Measurements from ENCODE around the gene SLC6A13. TPM values are rescaled to one million over a fixed set of nuclear protein-coding genes. Genes with fewer than 3 reads are reported as not detected.

SLC6A13 gene
- total RNA-seq, 1 donor from 2014 or later, result 2.6 TPM

DNA sequence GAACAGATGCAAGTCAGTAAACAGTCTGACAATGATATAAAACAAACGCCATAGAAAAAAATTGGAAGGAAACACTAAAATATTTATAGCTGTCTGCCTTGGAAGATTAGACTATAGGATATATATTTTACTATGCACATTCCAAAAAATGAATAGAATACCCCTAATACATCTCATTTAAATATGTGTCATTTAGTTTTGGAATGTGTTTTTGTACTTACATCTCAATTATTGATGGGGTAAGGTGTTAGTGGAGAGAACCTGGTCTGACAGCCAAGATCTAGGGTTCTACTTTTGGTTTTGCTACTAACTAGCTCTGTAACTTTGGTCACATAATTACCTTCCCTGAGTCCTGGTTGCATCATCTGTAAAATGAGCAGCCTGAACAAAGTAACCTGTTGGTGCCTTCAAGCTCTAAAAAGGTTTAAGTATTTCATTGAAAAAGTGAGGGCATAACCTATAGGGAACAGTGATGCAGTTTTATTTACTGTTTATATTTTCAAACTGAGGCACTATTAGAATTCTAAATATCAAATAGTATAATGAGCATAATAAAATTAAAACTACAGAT, 28.6 kb upstream of the SLC6A13 start:
- H3K4me1 ChIP-seq (ENCODE audit: control insufficient read depth in 3 of 3, insufficient read depth in 3 of 3, low read length in 3 of 3), result no peaks in the 10 kb centered on the region
- H3K4me3 ChIP-seq (ENCODE audit: low read length in 3 of 3), result no peak overlapping the region
- no peak overlapping the region for H3K27ac ChIP-seq (ENCODE audit: low read depth, low read length)
- H3K9ac ChIP-seq (ENCODE audit: low read depth in 1 of 3, low read length in 3 of 3), result no peak overlapping the region
- no peaks in the 10 kb centered on the region for H3K9me3 ChIP-seq (ENCODE audit: control insufficient read depth in 3 of 3, low read length in 3 of 3)
- H3K27me3 ChIP-seq (ENCODE audit: control insufficient read depth in 3 of 3, insufficient read depth in 3 of 3, low read length in 3 of 3), result no peaks in the 10 kb centered on the region
- H3K36me3 ChIP-seq (ENCODE audit: control insufficient read depth in 3 of 3, insufficient read depth in 3 of 3, low read length in 3 of 3), result peaks cover 15 to 37% (median 29%) of the 10 kb centered on the region in 3 donors

DNA sequence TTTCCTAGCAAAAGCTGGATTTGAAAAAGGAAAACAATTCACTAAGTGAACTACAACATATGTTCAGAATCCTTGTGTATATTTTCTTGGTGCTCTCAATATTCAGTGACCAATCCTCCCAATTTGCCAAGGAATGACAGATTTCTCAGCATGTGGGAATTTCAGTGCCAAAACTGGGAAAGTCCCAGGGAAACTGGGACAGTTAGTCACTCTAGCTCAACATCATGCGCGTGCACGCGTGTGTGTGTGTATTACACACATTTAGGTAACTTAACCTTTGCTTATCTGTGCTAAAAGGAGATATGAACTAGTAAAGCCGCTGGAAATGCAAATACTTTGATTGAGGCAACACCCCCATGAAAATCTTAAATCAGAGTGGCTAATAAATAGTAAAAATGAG, 26.1 kb upstream of the SLC6A13 start:
- Histone ChIP-seq H3K36me3 (ENCODE audit: control insufficient read depth in 3 of 3, insufficient read depth in 3 of 3, low read length in 3 of 3) (peaks cover 15 to 32% (median 26%) of the 10 kb centered on the region in 3 donors), H3K4me1 (ENCODE audit: control insufficient read depth in 3 of 3, insufficient read depth in 3 of 3, low read length in 3 of 3) (no peaks in the 10 kb centered on the region), H3K4me3 (ENCODE audit: low read length in 3 of 3) (no peak overlapping the region), H3K9me3 (ENCODE audit: control insufficient read depth in 3 of 3, low read length in 3 of 3) (no peaks in the 10 kb centered on the region), H3K9ac (ENCODE audit: low read depth in 1 of 3, low read length in 3 of 3) (no peak overlapping the region), H3K27me3 (ENCODE audit: control insufficient read depth in 3 of 3, insufficient read depth in 3 of 3, low read length in 3 of 3) (no peaks in the 10 kb centered on the region), H3K27ac (ENCODE audit: low read depth, low read length) (no peak overlapping the region)

DNA sequence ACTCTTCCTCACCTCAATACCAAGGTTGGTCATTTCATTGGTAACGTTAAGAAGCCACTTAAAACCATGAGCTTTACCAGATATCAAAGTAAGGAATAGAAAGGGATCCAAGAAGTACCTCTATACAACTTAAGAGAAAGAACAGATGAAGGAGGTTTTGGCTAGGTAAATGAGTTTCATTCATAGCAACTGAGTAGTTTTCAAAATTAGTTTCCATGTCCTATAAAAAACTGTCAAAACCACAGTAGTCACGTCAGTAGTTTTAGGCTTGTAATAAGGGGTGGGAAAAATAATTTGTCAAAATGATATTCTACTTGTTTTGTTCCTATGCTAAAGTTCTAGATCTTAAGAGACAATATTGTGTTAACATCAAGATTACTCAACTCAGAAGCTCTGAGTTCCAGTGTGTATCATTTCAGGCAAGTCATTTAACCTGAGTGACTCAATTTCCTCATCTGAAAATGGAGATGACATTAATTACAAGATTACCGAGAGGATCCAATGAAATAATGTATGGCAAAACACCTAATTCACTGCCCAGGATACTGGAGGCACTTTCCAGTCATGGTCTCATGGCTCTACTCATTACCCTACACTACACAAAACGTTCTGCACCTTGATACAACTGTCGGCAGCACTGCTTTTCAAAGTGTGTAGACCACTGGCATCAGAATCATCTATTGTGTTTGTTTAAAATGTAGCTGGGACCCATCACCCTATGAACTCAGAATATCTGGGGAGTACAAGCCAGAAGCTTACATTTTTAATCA, 24.1 kb upstream of the SLC6A13 start:
- Histone ChIP-seq H3K27me3 (ENCODE audit: control insufficient read depth in 3 of 3, insufficient read depth in 3 of 3, low read length in 3 of 3) (no peaks in the 10 kb centered on the region), H3K36me3 (ENCODE audit: control insufficient read depth in 3 of 3, insufficient read depth in 3 of 3, low read length in 3 of 3) (peaks cover 8 to 22% (median 10%) of the 10 kb centered on the region in 3 donors), H3K4me3 (ENCODE audit: low read length in 3 of 3) (no peak overlapping the region), H3K27ac (ENCODE audit: low read depth, low read length) (no peak overlapping the region), H3K9me3 (ENCODE audit: control insufficient read depth in 3 of 3, low read length in 3 of 3) (no peaks in the 10 kb centered on the region), H3K4me1 (ENCODE audit: control insufficient read depth in 3 of 3, insufficient read depth in 3 of 3, low read length in 3 of 3) (no peaks in the 10 kb centered on the region), H3K9ac (ENCODE audit: low read depth in 1 of 3, low read length in 3 of 3) (no peak overlapping the region)

DNA sequence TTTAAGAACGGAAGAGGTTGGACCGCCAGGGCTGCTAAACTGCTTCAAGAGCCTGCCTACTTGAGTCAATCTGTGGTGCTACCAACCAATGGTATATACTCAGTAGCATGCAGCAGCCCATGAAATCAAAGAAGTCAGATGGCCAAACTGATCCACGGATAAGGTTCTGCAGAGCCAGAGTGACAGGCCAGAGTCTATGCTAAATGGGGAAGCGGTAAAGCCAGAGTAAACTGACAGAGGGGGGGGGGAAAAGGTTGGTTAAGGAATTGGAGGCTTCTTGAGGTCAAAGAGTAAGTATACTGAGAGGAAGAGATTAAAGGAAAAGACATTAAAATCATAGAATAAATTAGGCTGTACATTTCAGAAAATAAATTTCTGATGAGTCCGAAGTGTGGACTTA, 15.4 kb upstream of the SLC6A13 start:
- no peaks in the 10 kb centered on the region for H3K4me1 ChIP-seq (ENCODE audit: control insufficient read depth in 3 of 3, insufficient read depth in 3 of 3, low read length in 3 of 3)
- no peaks in the 10 kb centered on the region for H3K27me3 ChIP-seq (ENCODE audit: control insufficient read depth in 3 of 3, insufficient read depth in 3 of 3, low read length in 3 of 3)
- H3K9me3 ChIP-seq (ENCODE audit: control insufficient read depth in 3 of 3, low read length in 3 of 3), result no peaks in the 10 kb centered on the region
- no peak overlapping the region for H3K27ac ChIP-seq (ENCODE audit: low read depth, low read length)
- H3K4me3 ChIP-seq (ENCODE audit: low read length in 3 of 3), result no peak overlapping the region
- H3K36me3 ChIP-seq (ENCODE audit: control insufficient read depth in 3 of 3, insufficient read depth in 3 of 3, low read length in 3 of 3), result peaks cover 0 to 8% (median 0%) of the 10 kb centered on the region in 3 donors
- no peak overlapping the region for H3K9ac ChIP-seq (ENCODE audit: low read depth in 1 of 3, low read length in 3 of 3)

DNA sequence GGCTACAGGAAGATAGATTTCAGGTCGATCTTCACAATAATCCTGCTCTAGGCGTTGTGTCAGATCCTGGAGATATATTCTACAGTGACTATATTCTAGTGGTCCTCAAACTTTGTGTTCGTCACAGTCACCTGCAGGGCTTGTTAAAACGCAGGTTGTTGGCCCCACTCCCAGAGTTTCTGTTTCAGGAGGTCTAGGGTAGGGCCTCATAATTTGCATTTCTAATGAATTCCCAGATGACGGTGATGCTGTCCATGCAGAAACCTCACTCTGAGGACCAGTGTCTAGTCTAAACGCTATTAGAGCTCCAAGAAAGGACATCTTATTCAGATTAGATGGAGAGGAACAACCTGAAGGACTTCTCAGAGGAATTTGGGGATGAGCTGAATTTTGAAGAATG, 13.2 kb upstream of the SLC6A13 start:
- H3K27me3 ChIP-seq (ENCODE audit: control insufficient read depth in 3 of 3, insufficient read depth in 3 of 3, low read length in 3 of 3), result no peaks in the 10 kb centered on the region
- no peak overlapping the region for H3K9ac ChIP-seq (ENCODE audit: low read depth in 1 of 3, low read length in 3 of 3)
- H3K4me3 ChIP-seq (ENCODE audit: low read length in 3 of 3), result no peak overlapping the region
- H3K36me3 ChIP-seq (ENCODE audit: control insufficient read depth in 3 of 3, insufficient read depth in 3 of 3, low read length in 3 of 3), result peaks cover 0 to 5% (median 0%) of the 10 kb centered on the region in 3 donors
- no peaks in the 10 kb centered on the region for H3K4me1 ChIP-seq (ENCODE audit: control insufficient read depth in 3 of 3, insufficient read depth in 3 of 3, low read length in 3 of 3)
- H3K9me3 ChIP-seq (ENCODE audit: control insufficient read depth in 3 of 3, low read length in 3 of 3), result no peaks in the 10 kb centered on the region
- no peak overlapping the region for H3K27ac ChIP-seq (ENCODE audit: low read depth, low read length)

DNA sequence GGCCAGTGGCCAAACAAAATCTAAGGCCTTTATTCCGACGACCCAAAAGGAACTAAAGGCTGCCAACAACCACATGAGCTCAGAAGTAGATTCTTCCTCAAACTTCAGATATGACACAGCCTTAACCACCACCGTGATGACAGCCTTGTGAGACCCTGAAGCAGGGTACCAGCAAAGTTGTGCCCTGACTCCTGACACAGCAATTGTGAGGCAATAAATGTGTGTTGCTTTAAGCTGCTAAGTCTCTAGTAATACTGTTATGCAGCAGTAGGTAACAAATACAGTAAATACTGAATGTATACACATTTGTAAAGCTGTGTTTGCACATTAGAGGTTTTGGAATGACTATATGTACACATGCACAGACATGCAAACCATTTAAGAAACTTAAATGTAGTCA, 10.7 kb upstream of the SLC6A13 start:
- Histone ChIP-seq H3K27ac (ENCODE audit: low read depth, low read length) (no peak overlapping the region), H3K27me3 (ENCODE audit: control insufficient read depth in 3 of 3, insufficient read depth in 3 of 3, low read length in 3 of 3) (no peaks in the 10 kb centered on the region), H3K4me3 (ENCODE audit: low read length in 3 of 3) (no peak overlapping the region), H3K9me3 (ENCODE audit: control insufficient read depth in 3 of 3, low read length in 3 of 3) (no peaks in the 10 kb centered on the region), H3K9ac (ENCODE audit: low read depth in 1 of 3, low read length in 3 of 3) (no peak overlapping the region), H3K4me1 (ENCODE audit: control insufficient read depth in 3 of 3, insufficient read depth in 3 of 3, low read length in 3 of 3) (no peaks in the 10 kb centered on the region), H3K36me3 (ENCODE audit: control insufficient read depth in 3 of 3, insufficient read depth in 3 of 3, low read length in 3 of 3) (no peaks in the 10 kb centered on the region)

DNA sequence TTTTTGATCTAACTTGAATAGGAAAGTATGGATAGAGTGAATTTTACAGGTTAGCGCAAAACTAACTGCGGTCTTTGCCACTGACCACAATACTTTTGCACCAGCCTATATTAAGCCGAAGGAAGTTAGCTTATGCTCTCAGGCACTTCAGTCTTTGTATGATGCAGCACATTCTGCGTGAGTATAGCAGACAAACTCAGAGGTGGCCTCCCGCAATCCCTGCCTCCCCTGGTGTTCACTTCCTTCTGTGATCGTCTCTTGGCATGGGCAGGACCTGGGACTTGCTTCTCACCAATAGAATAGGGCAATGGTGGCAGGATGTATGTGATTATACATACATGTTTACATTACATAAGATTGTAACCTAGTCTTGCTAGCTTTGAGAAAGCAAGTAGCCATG, 10.3 kb upstream of the SLC6A13 start:
- H3K4me1 ChIP-seq (ENCODE audit: control insufficient read depth in 3 of 3, insufficient read depth in 3 of 3, low read length in 3 of 3), result no peaks in the 10 kb centered on the region
- no peaks in the 10 kb centered on the region for H3K27me3 ChIP-seq (ENCODE audit: control insufficient read depth in 3 of 3, insufficient read depth in 3 of 3, low read length in 3 of 3)
- H3K36me3 ChIP-seq (ENCODE audit: control insufficient read depth in 3 of 3, insufficient read depth in 3 of 3, low read length in 3 of 3), result no peaks in the 10 kb centered on the region
- H3K9me3 ChIP-seq (ENCODE audit: control insufficient read depth in 3 of 3, low read length in 3 of 3), result no peaks in the 10 kb centered on the region
- H3K9ac ChIP-seq (ENCODE audit: low read depth in 1 of 3, low read length in 3 of 3), result no peak overlapping the region
- no peak overlapping the region for H3K4me3 ChIP-seq (ENCODE audit: low read length in 3 of 3)
- H3K27ac ChIP-seq (ENCODE audit: low read depth, low read length), result no peak overlapping the region

DNA sequence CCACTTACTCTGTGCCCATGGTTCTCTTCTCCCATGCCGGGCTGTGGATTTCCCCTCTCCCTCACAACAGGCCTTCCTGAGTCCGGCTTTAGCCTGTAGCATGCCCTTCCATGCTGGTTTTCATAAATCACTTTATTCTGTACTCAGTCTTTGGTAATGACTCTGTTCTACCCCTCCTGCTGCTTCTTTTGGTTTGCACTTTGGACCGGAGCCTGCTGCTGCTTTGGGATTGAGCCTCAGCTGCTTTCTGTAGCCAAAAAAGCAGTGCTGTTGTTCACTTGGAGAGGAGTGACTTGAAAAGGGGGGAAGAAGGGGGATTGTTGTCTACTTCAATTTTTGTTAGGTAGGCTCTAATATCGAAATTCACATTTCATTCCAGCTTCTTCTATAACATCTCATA, 8.5 kb upstream of the SLC6A13 start:
- H3K4me1 ChIP-seq (ENCODE audit: control insufficient read depth in 3 of 3, insufficient read depth in 3 of 3, low read length in 3 of 3), result no peaks in the 10 kb centered on the region
- H3K4me3 ChIP-seq (ENCODE audit: low read length in 3 of 3), result no peak overlapping the region

DNA sequence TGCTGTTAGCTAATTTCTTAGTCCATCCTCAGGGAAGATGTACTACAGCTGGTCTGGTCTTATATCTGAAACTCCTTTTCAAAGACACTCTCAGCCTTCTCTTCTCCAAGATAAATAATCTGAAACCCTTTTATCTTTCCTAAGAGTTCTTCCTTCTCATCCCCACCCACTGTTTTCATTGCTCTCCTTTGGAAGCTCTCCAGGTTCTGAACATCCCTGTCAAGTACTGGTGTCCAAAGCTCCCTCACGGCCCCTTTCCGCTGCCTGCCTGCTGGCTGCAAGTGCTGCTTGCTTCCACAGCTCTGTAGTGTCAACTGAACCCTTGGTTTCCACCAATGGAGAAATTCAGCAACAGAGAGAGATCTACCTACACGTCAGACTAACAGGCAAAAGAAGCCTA, 6.6 kb upstream of the SLC6A13 start:
- Histone ChIP-seq H3K27ac (ENCODE audit: low read depth, low read length) (no peak overlapping the region), H3K9me3 (ENCODE audit: control insufficient read depth in 3 of 3, low read length in 3 of 3) (no peaks in the 10 kb centered on the region), H3K4me3 (ENCODE audit: low read length in 3 of 3) (no peak overlapping the region), H3K27me3 (ENCODE audit: control insufficient read depth in 3 of 3, insufficient read depth in 3 of 3, low read length in 3 of 3) (no peaks in the 10 kb centered on the region), H3K36me3 (ENCODE audit: control insufficient read depth in 3 of 3, insufficient read depth in 3 of 3, low read length in 3 of 3) (no peaks in the 10 kb centered on the region), H3K4me1 (ENCODE audit: control insufficient read depth in 3 of 3, insufficient read depth in 3 of 3, low read length in 3 of 3) (no peaks in the 10 kb centered on the region), H3K9ac (ENCODE audit: low read depth in 1 of 3, low read length in 3 of 3) (no peak overlapping the region)

More for the DNA sequence above, 8.5 kb upstream of the SLC6A13 start:
- Histone ChIP-seq H3K27me3 (ENCODE audit: control insufficient read depth in 3 of 3, insufficient read depth in 3 of 3, low read length in 3 of 3) (no peaks in the 10 kb centered on the region), H3K27ac (ENCODE audit: low read depth, low read length) (no peak overlapping the region), H3K9ac (ENCODE audit: low read depth in 1 of 3, low read length in 3 of 3) (no peak overlapping the region), H3K9me3 (ENCODE audit: control insufficient read depth in 3 of 3, low read length in 3 of 3) (no peaks in the 10 kb centered on the region), H3K36me3 (ENCODE audit: control insufficient read depth in 3 of 3, insufficient read depth in 3 of 3, low read length in 3 of 3) (no peaks in the 10 kb centered on the region)

DNA sequence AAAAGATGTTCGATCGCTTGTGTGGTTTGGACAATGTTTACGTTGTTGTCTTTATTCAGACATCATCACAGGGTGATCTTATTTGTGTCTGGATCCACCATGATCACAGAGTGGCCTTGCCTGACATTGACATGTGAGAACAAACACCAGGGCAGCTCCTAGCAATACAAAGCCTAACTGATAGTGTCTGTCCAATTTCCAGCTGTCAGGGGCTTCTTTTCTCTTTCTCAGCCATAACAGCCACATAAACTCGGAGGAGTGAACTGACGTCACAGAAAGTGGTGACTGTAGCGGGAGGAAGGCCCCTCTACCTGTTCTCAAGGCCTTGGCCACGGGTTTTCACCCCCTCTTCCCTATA, 5.8 kb upstream of the SLC6A13 start:
- H3K27me3 ChIP-seq (ENCODE audit: control insufficient read depth in 3 of 3, insufficient read depth in 3 of 3, low read length in 3 of 3), result no peaks in the 10 kb centered on the region

More for the DNA sequence above, 5.8 kb upstream of the SLC6A13 start:
- Histone ChIP-seq H3K4me1 (ENCODE audit: control insufficient read depth in 3 of 3, insufficient read depth in 3 of 3, low read length in 3 of 3) (no peaks in the 10 kb centered on the region), H3K36me3 (ENCODE audit: control insufficient read depth in 3 of 3, insufficient read depth in 3 of 3, low read length in 3 of 3) (no peaks in the 10 kb centered on the region), H3K9me3 (ENCODE audit: control insufficient read depth in 3 of 3, low read length in 3 of 3) (no peaks in the 10 kb centered on the region), H3K9ac (ENCODE audit: low read depth in 1 of 3, low read length in 3 of 3) (no peak overlapping the region), H3K27ac (ENCODE audit: low read depth, low read length) (no peak overlapping the region), H3K4me3 (ENCODE audit: low read length in 3 of 3) (no peak overlapping the region)

All from skeletal muscle tissue (tissue), 4 donors.